ENCODE results near the gene PTPRN2.

DNA sequence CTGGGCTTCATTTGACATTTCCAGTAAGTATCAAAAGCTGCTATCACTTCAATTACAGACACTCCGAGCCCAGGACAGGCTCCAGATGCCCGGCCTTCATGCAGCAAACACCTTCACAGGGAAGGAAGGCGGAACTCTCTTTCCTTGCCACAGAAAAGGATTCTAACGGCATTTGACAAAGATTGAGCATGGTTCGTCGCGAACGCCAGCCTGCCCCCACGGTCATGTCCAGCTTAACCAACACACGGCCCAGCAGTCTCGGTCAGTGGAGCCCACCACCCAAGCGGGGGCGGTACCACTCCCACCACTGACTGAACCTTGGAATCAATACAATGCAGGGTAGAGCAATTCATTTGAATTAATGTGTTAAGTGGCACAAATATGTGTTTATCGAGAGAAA lies 643.6 kb downstream of the PTPRN2 start:
- TF ChIP-seq, protein P1, sequence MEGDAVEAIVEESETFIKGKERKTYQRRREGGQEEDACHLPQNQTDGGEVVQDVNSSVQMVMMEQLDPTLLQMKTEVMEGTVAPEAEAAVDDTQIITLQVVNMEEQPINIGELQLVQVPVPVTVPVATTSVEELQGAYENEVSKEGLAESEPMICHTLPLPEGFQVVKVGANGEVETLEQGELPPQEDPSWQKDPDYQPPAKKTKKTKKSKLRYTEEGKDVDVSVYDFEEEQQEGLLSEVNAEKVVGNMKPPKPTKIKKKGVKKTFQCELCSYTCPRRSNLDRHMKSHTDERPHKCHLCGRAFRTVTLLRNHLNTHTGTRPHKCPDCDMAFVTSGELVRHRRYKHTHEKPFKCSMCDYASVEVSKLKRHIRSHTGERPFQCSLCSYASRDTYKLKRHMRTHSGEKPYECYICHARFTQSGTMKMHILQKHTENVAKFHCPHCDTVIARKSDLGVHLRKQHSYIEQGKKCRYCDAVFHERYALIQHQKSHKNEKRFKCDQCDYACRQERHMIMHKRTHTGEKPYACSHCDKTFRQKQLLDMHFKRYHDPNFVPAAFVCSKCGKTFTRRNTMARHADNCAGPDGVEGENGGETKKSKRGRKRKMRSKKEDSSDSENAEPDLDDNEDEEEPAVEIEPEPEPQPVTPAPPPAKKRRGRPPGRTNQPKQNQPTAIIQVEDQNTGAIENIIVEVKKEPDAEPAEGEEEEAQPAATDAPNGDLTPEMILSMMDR (conservative IDR thresholded peaks at IDR 0.05 in 1 of 2, IDR thresholded peaks at IDR 0.05 in 1 of 2; ENCODE audit: extremely low read depth in 1 of 2, insufficient read depth in 1 of 2, low read depth in 1 of 2, low read length in 2 of 2), result no peak
- TF ChIP-seq EZH2 (IDR thresholded peaks at IDR 0.05; ENCODE audit: borderline replicate concordance, low read length), result no peak

Measured in mammary epithelial cell (primary cell).